Measurements from ENCODE around the gene SDK2.

SDK2 gene

GRCh38 chr17:73489991-73490390 is 154.3 kb downstream of the SDK2 start:
- Histone ChIP-seq H3K36me3 (replicated peaks in 1 of 2; ENCODE audit: control insufficient read depth in 2 of 2, insufficient read depth in 2 of 2, low read length in 2 of 2) (peaks cover 0 to 6% of the 10 kb centered on the region in 2 donors), H3K4me3 (ENCODE audit: low read length in 2 of 2) (no peak overlapping the region), H2AK5ac (ENCODE audit: low read depth, low read length) (no peak overlapping the region), H2BK5ac (ENCODE audit: low read length) (no peak overlapping the region), H4K8ac (ENCODE audit: low read depth, low read length) (no peak overlapping the region), H3K27me3 (ENCODE audit: control insufficient read depth in 3 of 3, insufficient read depth in 3 of 3, low read depth in 1 of 3, low read length in 3 of 3) (no peaks in the 10 kb centered on the region), H3K4me2 (ENCODE audit: insufficient read depth, low read length, poor library complexity, severe bottlenecking) (no peak overlapping the region), H3K14ac (ENCODE audit: low read length) (no peak overlapping the region), H2AFZ (ENCODE audit: low read length) (no peak overlapping the region), H3K27ac (replicated peaks; ENCODE audit: low read length) (no peak overlapping the region), H3K9me3 (replicated peaks in 1 of 2; ENCODE audit: control insufficient read depth in 2 of 2, insufficient read depth in 1 of 2, low read depth in 1 of 2, low read length in 2 of 2) (peaks cover 9 to 10% of the 10 kb centered on the region in 2 donors), H3K79me1 (ENCODE audit: low read depth, low read length) (peaks cover 4% of the 10 kb centered on the region), H4K91ac (ENCODE audit: low read depth, low read length, poor library complexity) (no peak overlapping the region), H3K4ac (ENCODE audit: low read length) (no peak overlapping the region), H3K18ac (ENCODE audit: low read length) (no peak overlapping the region), H3K23ac (ENCODE audit: low read depth, low read length, poor library complexity) (no peak overlapping the region), H2BK12ac (ENCODE audit: low read length) (no peak overlapping the region), H2BK120ac (ENCODE audit: low read depth, low read length) (no peak overlapping the region), H3K4me1 (ENCODE audit: control insufficient read depth in 2 of 2, insufficient read depth in 1 of 2, low read depth in 1 of 2, low read length in 2 of 2) (peaks cover 4 to 13% of the 10 kb centered on the region in 2 donors), H2BK15ac (ENCODE audit: low read length) (no peak overlapping the region), H3K9ac (ENCODE audit: low read depth, low read length, poor library complexity) (no peak overlapping the region)
- no CpG with 5 or more reads among the region's 9 CpGs for WGBS, 2 donors (ENCODE audit: extremely low coverage in 2 of 2, insufficient read length in 2 of 2, insufficient replicate concordance in 1 of 2)
- DNase-seq (ENCODE audit: low spot score), result no peak

- H2BK12ac ChIP-seq (ENCODE audit: low read length), result no peak overlapping the region
- WGBS, 2 donors (ENCODE audit: extremely low coverage in 2 of 2, insufficient read length in 2 of 2, insufficient replicate concordance in 1 of 2), result no CpG with 5 or more reads among the region's 7 CpGs
- H3K27ac ChIP-seq (replicated peaks; ENCODE audit: low read length), result no peak overlapping the region
- H3K14ac ChIP-seq (ENCODE audit: low read length), result no peak overlapping the region
- H3K27me3 ChIP-seq (ENCODE audit: control insufficient read depth in 3 of 3, insufficient read depth in 3 of 3, low read depth in 1 of 3, low read length in 3 of 3), result no peaks in the 10 kb centered on the region
- H4K91ac ChIP-seq (ENCODE audit: low read depth, low read length, poor library complexity), result no peak overlapping the region
- H3K9me3 ChIP-seq (replicated peaks in 1 of 2; ENCODE audit: control insufficient read depth in 2 of 2, insufficient read depth in 1 of 2, low read depth in 1 of 2, low read length in 2 of 2), result peaks cover 9 to 14% of the 10 kb centered on the region in 2 donors
- H3K36me3 ChIP-seq (replicated peaks in 1 of 2; ENCODE audit: control insufficient read depth in 2 of 2, insufficient read depth in 2 of 2, low read length in 2 of 2), result peaks cover 0 to 6% of the 10 kb centered on the region in 2 donors
- H2BK5ac ChIP-seq (ENCODE audit: low read length), result no peak overlapping the region
- no peak overlapping the region for H3K4me2 ChIP-seq (ENCODE audit: insufficient read depth, low read length, poor library complexity, severe bottlenecking)
- H2AFZ ChIP-seq (ENCODE audit: low read length), result no peak overlapping the region
- no peak overlapping the region for H3K23ac ChIP-seq (ENCODE audit: low read depth, low read length, poor library complexity)
- peaks cover 3 to 9% of the 10 kb centered on the region in 2 donors for H3K4me1 ChIP-seq (ENCODE audit: control insufficient read depth in 2 of 2, insufficient read depth in 1 of 2, low read depth in 1 of 2, low read length in 2 of 2)
- H2BK120ac ChIP-seq (ENCODE audit: low read depth, low read length), result no peak overlapping the region
- no peak overlapping the region for H4K8ac ChIP-seq (ENCODE audit: low read depth, low read length)
- no peak for DNase-seq (ENCODE audit: low spot score)
- H3K4ac ChIP-seq (ENCODE audit: low read length), result no peak overlapping the region
- H3K9ac ChIP-seq (ENCODE audit: low read depth, low read length, poor library complexity), result no peak overlapping the region
- H2BK15ac ChIP-seq (ENCODE audit: low read length), result no peak overlapping the region
- H3K18ac ChIP-seq (ENCODE audit: low read length), result no peak overlapping the region
- no peak overlapping the region for H2AK5ac ChIP-seq (ENCODE audit: low read depth, low read length)
- H3K79me1 ChIP-seq (ENCODE audit: low read depth, low read length), result peaks cover 4% of the 10 kb centered on the region
- H3K4me3 ChIP-seq (ENCODE audit: low read length in 2 of 2), result no peak overlapping the region
These were observed 154.9 kb downstream of the SDK2 start for GRCh38 chr17:73489333-73489732.

- no peak overlapping the region for H3K18ac ChIP-seq (ENCODE audit: low read length)
- peaks cover 0 to 6% of the 10 kb centered on the region in 2 donors for H3K36me3 ChIP-seq (replicated peaks in 1 of 2; ENCODE audit: control insufficient read depth in 2 of 2, insufficient read depth in 2 of 2, low read length in 2 of 2)
- no peak overlapping the region for H3K23ac ChIP-seq (ENCODE audit: low read depth, low read length, poor library complexity)
- H4K91ac ChIP-seq (ENCODE audit: low read depth, low read length, poor library complexity), result no peak overlapping the region
- H3K9me3 ChIP-seq (replicated peaks in 1 of 2; ENCODE audit: control insufficient read depth in 2 of 2, insufficient read depth in 1 of 2, low read depth in 1 of 2, low read length in 2 of 2), result peaks cover 9 to 14% of the 10 kb centered on the region in 2 donors
- H2AK5ac ChIP-seq (ENCODE audit: low read depth, low read length), result no peak overlapping the region
- no peak overlapping the region for H2BK120ac ChIP-seq (ENCODE audit: low read depth, low read length)
- no peak overlapping the region for H4K8ac ChIP-seq (ENCODE audit: low read depth, low read length)
- H2BK5ac ChIP-seq (ENCODE audit: low read length), result no peak overlapping the region
- H3K4me3 ChIP-seq (ENCODE audit: low read length in 2 of 2), result no peak overlapping the region
- H3K79me1 ChIP-seq (ENCODE audit: low read depth, low read length), result peaks cover 2% of the 10 kb centered on the region
- no peak for DNase-seq (ENCODE audit: low spot score)
- H3K4me2 ChIP-seq (ENCODE audit: insufficient read depth, low read length, poor library complexity, severe bottlenecking), result no peak overlapping the region
- no peak overlapping the region for H2BK15ac ChIP-seq (ENCODE audit: low read length)
- no peak overlapping the region for H3K14ac ChIP-seq (ENCODE audit: low read length)
- no peak overlapping the region for H3K27ac ChIP-seq (replicated peaks; ENCODE audit: low read length)
- no peak overlapping the region for H2BK12ac ChIP-seq (ENCODE audit: low read length)
- no peak overlapping the region for H3K4ac ChIP-seq (ENCODE audit: low read length)
- H3K27me3 ChIP-seq (ENCODE audit: control insufficient read depth in 3 of 3, insufficient read depth in 3 of 3, low read depth in 1 of 3, low read length in 3 of 3), result no peaks in the 10 kb centered on the region
- WGBS, 2 donors (ENCODE audit: extremely low coverage in 2 of 2, insufficient read length in 2 of 2, insufficient replicate concordance in 1 of 2), result no CpG with 5 or more reads among the region's 6 CpGs
- H3K4me1 ChIP-seq (ENCODE audit: control insufficient read depth in 2 of 2, insufficient read depth in 1 of 2, low read depth in 1 of 2, low read length in 2 of 2), result peaks cover 2% of the 10 kb centered on the region in 2 donors
- H3K9ac ChIP-seq (ENCODE audit: low read depth, low read length, poor library complexity), result no peak overlapping the region
- H2AFZ ChIP-seq (ENCODE audit: low read length), result no peak overlapping the region
These were observed 159.1 kb downstream of the SDK2 start for GRCh38 chr17:73485130-73485529.

- Histone ChIP-seq H3K9me3 (replicated peaks in 1 of 2; ENCODE audit: control insufficient read depth in 2 of 2, insufficient read depth in 1 of 2, low read depth in 1 of 2, low read length in 2 of 2) (peaks cover 9 to 14% of the 10 kb centered on the region in 2 donors), H3K36me3 (replicated peaks in 1 of 2; ENCODE audit: control insufficient read depth in 2 of 2, insufficient read depth in 2 of 2, low read length in 2 of 2) (peaks cover 0 to 6% of the 10 kb centered on the region in 2 donors), H3K4me3 (ENCODE audit: low read length in 2 of 2) (no peak overlapping the region), H3K79me1 (ENCODE audit: low read depth, low read length) (peaks cover 6% of the 10 kb centered on the region), H3K4me1 (ENCODE audit: control insufficient read depth in 2 of 2, insufficient read depth in 1 of 2, low read depth in 1 of 2, low read length in 2 of 2) (peaks cover 7 to 9% of the 10 kb centered on the region in 2 donors), H3K9ac (ENCODE audit: low read depth, low read length, poor library complexity) (no peak overlapping the region), H3K18ac (ENCODE audit: low read length) (no peak overlapping the region), H2BK5ac (ENCODE audit: low read length) (no peak overlapping the region), H4K8ac (ENCODE audit: low read depth, low read length) (no peak overlapping the region), H2BK15ac (ENCODE audit: low read length) (no peak overlapping the region), H2AFZ (ENCODE audit: low read length) (no peak overlapping the region), H3K4me2 (ENCODE audit: insufficient read depth, low read length, poor library complexity, severe bottlenecking) (no peak overlapping the region), H3K27me3 (ENCODE audit: control insufficient read depth in 3 of 3, insufficient read depth in 3 of 3, low read depth in 1 of 3, low read length in 3 of 3) (no peaks in the 10 kb centered on the region), H3K4ac (ENCODE audit: low read length) (no peak overlapping the region), H3K23ac (ENCODE audit: low read depth, low read length, poor library complexity) (no peak overlapping the region), H2BK12ac (ENCODE audit: low read length) (no peak overlapping the region), H2AK5ac (ENCODE audit: low read depth, low read length) (no peak overlapping the region), H2BK120ac (ENCODE audit: low read depth, low read length) (no peak overlapping the region), H3K14ac (ENCODE audit: low read length) (no peak overlapping the region), H4K91ac (ENCODE audit: low read depth, low read length, poor library complexity) (no peak overlapping the region), H3K27ac (replicated peaks; ENCODE audit: low read length) (no peak overlapping the region)
- WGBS, 2 donors (ENCODE audit: extremely low coverage in 2 of 2, insufficient read length in 2 of 2, insufficient replicate concordance in 1 of 2), result no CpG with 5 or more reads among the region's 10 CpGs
- no peak for DNase-seq (ENCODE audit: low spot score)
These were observed 161.4 kb downstream of the SDK2 start for GRCh38 chr17:73482894-73483293.

All from neuronal stem cell (in vitro differentiated cells).